Keratinocyte (primary cell): ENCODE results near the gene INS.

ENCODE experiments used
- EZH2 ChIP-seq: IDR thresholded peaks from one replicate; pipeline ENCODE4 v1.6.1; 2012; ENCODE audit warnings: inconsistent platforms, mild to moderate bottlenecking, low read length, moderate library complexity
- TF ChIP-seq, protein P1 (sequence below), 3 experiments: IDR thresholded peaks in 1 of 3; conservative IDR thresholded peaks in 1 of 3; optimal IDR thresholded peaks in 1 of 3; 2 replicates in 2 of 3; 3 replicates in 1 of 3; pipeline versions ENCODE3 to v1.5.1; 2011; ENCODE audit warnings: low read length in 3 of 3, mild to moderate bottlenecking in 3 of 3, moderate library complexity in 2 of 3, control low read depth in 1 of 3, inconsistent platforms in 1 of 3; ENCODE audit not compliant: insufficient read depth in 2 of 3; ENCODE audit errors: extremely low read depth in 1 of 3

DNA sequence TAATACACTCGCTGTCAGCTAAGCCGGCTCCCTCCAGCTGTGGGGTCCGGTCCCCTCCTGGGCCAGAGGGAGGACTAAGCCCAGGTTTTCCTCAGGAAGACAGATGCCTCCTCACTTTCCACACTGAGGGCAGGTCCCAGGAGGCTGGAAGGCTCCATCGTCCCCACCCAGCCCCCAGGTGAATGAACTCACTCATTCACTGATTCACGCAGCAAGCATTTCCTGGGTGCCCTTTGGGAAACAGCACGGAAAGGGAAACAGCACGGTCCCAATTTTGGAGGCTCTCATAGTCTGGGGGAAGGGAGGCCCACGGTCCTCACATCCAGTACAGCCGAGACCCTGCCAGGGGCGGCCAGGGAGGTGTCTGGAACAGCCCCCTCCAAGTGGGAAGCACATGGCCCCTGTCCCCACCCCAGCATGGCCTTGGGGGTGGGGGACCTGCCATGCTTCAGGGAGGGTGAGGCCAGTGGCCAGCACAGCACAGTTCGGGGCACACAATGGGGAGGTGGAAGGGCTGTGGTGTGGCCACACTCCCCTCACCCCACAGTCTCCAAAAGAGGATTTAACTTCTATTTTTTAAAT, 19.9 kb upstream of the INS start:
- TF ChIP-seq, protein P1, sequence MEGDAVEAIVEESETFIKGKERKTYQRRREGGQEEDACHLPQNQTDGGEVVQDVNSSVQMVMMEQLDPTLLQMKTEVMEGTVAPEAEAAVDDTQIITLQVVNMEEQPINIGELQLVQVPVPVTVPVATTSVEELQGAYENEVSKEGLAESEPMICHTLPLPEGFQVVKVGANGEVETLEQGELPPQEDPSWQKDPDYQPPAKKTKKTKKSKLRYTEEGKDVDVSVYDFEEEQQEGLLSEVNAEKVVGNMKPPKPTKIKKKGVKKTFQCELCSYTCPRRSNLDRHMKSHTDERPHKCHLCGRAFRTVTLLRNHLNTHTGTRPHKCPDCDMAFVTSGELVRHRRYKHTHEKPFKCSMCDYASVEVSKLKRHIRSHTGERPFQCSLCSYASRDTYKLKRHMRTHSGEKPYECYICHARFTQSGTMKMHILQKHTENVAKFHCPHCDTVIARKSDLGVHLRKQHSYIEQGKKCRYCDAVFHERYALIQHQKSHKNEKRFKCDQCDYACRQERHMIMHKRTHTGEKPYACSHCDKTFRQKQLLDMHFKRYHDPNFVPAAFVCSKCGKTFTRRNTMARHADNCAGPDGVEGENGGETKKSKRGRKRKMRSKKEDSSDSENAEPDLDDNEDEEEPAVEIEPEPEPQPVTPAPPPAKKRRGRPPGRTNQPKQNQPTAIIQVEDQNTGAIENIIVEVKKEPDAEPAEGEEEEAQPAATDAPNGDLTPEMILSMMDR (optimal IDR thresholded peaks at IDR 0.05 in 1 of 3, IDR thresholded peaks at IDR 0.05 in 1 of 3, conservative IDR thresholded peaks at IDR 0.05 in 1 of 3; ENCODE audit: extremely low read depth in 1 of 3, insufficient read depth in 2 of 3, low read length in 3 of 3): no peak
- no peak for TF ChIP-seq EZH2
